Astrocyte of the cerebellum (primary cell): ENCODE measurements around the gene ATIC.
"Not testable (repeated sequence)": the region's sequence is repeated elsewhere in the genome, so short reads cannot be mapped to it uniquely, and the experiment has no call there.

Experiments used
- DNase-seq: peaks from one replicate; pipeline ENCODE4 v3.0.0-alpha.2; 2011; ENCODE audit warnings: low read depth
- H3K4me3 ChIP-seq: 2 replicates; pipeline ENCODE4 v1.5.1; 2011; ENCODE audit warnings: mild to moderate bottlenecking, low read depth, low read length, moderate library complexity
- CTCF ChIP-seq: IDR thresholded peaks from 2 replicates; pipeline ENCODE4 v1.5.1; 2012; ENCODE audit warnings: low read length, low read depth, moderate library complexity, mild to moderate bottlenecking; ENCODE audit errors: missing control alignments
- in situ Hi-C: cut with HindIII; loops from 2 replicates; pipeline ENCODE4 v1.10.0; 2017; ENCODE audit warnings: low sequenced_read_pairs

ATIC gene

GRCh38 chr2:215358312-215358845 is 46.5 kb downstream of the ATIC start:
- no peak overlapping the region for H3K4me3 ChIP-seq
- no peak for TF ChIP-seq CTCF
- DNase-seq = no peak
- in situ Hi-C loops = no loop called here

GRCh38 chr2:215358891-215359575 is 47.2 kb downstream of the ATIC start:
- in situ Hi-C loops = no loop called here
- DNase-seq = no peak
- no peak for TF ChIP-seq CTCF
- no peak overlapping the region for H3K4me3 ChIP-seq

- no peak for TF ChIP-seq CTCF
- in situ Hi-C loops = no loop called here
Measured at GRCh38 chr2:215359576-215359922, 47.7 kb downstream of the ATIC start.

GRCh38 chr2:215360059-215360458 is 48.2 kb downstream of the ATIC start:
- DNase-seq, H3K4me3 ChIP-seq, in situ Hi-C loops: not testable (repeated sequence)

More at GRCh38 chr2:215359576-215359922, 47.7 kb downstream of the ATIC start:
- H3K4me3 ChIP-seq = no peak overlapping the region
- no peak for DNase-seq

- DNase-seq = no peak
- TF ChIP-seq CTCF = no peak
- in situ Hi-C loops = no loop called here
- H3K4me3 ChIP-seq = no peak overlapping the region
Measured at GRCh38 chr2:215360596-215360995, 48.7 kb downstream of the ATIC start.

- in situ Hi-C loops = no loop called here
- TF ChIP-seq CTCF = no peak
- no peak overlapping the region for H3K4me3 ChIP-seq
- no peak for DNase-seq
Measured at GRCh38 chr2:215361211-215361875, 49.5 kb downstream of the ATIC start.
